M059J (cell line): ENCODE data around the gene FCMR. TPM values are rescaled to one million over a fixed set of nuclear protein-coding genes. Genes with fewer than 3 reads are reported as not detected.

ENCODE experiments used
- DNase-seq: peaks from one replicate; pipeline ENCODE4 v3.0.0-alpha.2; 2012; ENCODE audit warnings: low read depth
- total RNA-seq: library from RNA; depleted of rRNA; stranded (reverse); fragments of >200 nt; shearing (Covaris generic); gene quantifications from 2 replicates; pipeline ENCODE4 v1.2.3, GENCODE V29; 2014

Gene FCMR
- total RNA-seq, 1 experiment from 2014 or later: 0.34 TPM

GRCh38 chr1:206901944-206902343 lies 19.8 kb downstream of the FCMR start:
- DNase-seq: no peak

GRCh38 chr1:206900149-206900548 lies 21.6 kb downstream of the FCMR start:
- no peak for DNase-seq

DNA sequence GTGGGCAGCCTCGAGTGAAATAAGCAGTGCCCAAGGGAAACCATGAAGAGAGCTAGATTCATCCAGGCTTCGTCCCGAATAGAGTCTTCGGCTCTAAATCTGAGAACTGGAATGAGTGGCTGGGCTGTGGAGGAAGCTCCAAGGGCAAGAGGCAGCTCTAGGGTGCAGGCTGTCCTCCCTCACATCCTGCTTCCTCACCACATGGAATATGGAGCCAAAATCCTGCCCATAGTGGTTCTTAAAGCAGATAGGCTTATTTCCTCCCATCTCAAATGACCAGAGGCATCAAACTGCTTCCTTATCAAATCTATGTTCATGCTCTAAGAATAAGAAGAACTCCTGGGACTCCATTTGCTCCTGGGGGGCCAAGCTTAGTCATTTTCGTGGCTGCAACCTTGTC lies 22.0 kb downstream of the FCMR start:
- DNase-seq: peak; percentile 46

GRCh38 chr1:206898915-206899431 lies 22.8 kb downstream of the FCMR start:
- no peak for DNase-seq

GRCh38 chr1:206898089-206898914 lies 23.4 kb downstream of the FCMR start:
- peak; percentile 87 for DNase-seq

- DNase-seq: no peak
Observed at GRCh38 chr1:206897175-206897574, 24.6 kb downstream of the FCMR start, which contains the start of gene IL24. Gene IL24 (plus strand): TSS chr1:206897443. CDS start chr1:206897833, 390 bp downstream.

- DNase-seq: no peak
Observed at GRCh38 chr1:206896261-206896660, 25.5 kb downstream of the FCMR start.

- DNase-seq: peak; percentile 77
Observed at GRCh38 chr1:206895837-206896242, 25.9 kb downstream of the FCMR start.

GRCh38 chr1:206895325-206895724 lies 26.4 kb downstream of the FCMR start:
- no peak for DNase-seq

DNA sequence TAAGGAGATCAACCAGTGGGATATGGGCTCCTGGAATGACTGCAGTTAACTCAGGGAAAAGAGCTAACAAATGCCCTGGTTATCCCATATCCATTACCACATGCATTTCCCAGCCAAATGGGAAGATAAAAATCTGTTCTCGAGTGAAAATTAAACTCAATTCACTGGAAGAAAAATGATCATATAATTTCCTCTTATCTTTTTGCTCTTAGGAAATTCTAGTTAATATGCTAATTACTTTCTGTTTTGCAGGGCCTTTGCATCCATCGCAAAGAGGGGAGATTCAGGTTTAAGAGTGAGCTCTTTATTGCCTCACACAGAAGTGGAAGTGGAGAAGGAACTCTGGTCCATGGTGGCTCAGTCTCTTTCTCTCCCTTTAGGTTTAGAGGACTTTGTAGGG lies 28.4 kb downstream of the FCMR start:
- DNase-seq: no peak

DNA sequence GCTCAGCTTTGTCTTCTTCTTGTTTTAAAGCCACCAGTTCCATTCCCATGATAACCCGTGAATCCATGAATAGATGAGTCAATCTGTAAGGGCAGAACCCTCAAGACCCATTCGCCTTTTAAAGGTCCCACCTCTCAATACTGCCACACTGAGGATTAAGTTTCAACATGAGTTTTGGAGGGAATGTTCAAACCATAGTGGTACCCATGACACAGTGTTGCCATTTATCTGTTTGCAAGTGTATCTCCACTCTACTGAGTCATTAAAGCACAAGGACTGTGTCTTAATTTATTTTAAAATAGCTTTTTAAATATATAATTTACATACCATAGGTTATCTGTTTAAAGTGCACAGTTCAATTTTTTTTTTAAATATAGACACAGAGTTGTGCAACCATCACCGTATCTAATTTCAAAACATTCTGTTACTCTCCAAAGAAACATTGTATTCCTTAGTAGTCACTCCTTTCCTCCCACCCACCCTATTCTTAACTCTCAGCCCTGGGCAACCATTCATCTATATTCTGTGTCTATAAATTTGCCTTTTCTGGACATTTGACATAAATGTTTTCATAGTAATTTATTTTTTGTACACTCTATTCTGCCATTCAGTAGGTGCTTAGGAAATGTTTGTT lies 29.3 kb downstream of the FCMR start:
- peak; percentile 44 for DNase-seq

DNA sequence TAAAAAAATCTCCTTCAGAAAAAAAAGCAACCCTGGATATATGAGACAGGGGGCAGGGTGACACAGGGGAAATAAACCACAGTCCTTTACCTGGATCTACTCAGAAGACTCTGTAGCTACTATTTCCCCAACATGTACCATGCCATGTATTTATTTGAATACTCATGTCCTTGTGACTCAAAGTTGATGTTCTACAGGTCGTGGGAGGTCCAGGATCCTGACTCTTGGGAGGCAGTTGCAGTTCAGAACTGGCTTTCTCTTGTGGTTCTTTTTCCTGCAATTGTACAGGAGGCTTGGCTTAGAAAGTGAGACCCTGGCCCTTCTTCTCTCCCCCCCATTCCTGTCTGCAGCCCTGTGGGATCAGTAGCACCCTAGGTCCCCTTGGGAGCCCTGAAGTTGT lies 30.3 kb downstream of the FCMR start:
- DNase-seq: peak; percentile 61

- peak; percentile 92 for DNase-seq
Observed at GRCh38 chr1:206890125-206891060, 31.3 kb downstream of the FCMR start.

DNA sequence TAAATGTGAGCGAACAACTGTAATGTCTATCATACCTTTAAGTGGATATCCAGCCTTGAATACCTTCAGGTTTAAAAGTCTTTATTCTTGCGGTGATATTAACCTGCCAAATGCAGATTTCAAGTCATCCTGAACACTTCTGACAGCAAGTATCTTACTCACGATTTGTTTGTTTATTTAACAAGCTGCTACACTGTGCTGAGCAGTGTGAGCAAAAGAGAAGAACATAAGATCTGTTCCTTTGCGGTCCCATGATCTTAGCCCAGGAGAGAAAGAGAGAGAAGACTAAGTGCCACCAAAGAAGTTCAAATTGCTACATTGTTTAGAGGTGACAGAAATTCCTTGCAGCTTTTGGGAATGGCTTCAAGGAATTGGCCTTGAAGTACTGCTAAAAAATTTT lies 34.0 kb downstream of the FCMR start:
- DNase-seq: peak; percentile 70

GRCh38 chr1:206886831-206887230 lies 34.9 kb downstream of the FCMR start:
- DNase-seq: no peak

- DNase-seq: no peak
Observed at GRCh38 chr1:206885341-206886060, 36.2 kb downstream of the FCMR start.

DNA sequence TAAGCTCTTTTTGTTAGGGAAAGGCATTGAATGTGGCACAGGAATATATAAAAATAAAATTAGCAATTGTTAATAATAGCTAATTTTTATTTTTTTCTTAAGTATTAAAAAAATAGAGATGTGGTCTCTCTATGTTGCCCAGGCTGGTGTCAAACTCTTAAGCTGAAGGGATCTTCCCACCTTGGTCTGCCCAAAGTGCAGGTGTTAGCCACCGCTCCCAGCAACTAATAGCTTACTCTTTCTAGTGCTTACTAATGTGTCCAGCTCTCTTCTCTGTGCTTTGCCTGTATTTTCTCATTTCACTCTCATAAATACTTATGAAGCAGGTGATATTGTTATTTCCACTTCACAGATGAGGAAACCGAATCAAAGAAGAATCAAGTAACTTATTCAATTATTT lies 37.9 kb downstream of the FCMR start:
- DNase-seq: no peak

GRCh38 chr1:206883160-206883559 lies 38.6 kb downstream of the FCMR start:
- DNase-seq: no peak

DNA sequence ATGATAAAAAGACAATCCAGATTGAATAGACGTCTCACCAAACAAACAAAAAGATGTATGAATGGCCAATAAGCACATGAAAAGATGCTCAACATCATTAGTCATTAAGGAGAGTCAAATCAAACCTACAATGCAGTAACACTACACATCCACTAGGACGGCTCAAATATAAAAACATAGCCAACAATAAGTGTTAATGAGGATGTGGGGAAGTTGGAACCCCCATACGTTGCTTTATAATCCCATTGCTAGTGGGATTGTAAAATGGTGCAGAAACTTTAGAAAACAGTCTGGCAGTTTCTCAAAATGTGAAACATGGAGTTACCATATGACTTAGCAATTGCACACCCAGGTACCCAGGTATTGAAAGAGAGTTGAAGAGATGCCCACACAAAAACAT lies 39.2 kb downstream of the FCMR start:
- no peak for DNase-seq

DNA sequence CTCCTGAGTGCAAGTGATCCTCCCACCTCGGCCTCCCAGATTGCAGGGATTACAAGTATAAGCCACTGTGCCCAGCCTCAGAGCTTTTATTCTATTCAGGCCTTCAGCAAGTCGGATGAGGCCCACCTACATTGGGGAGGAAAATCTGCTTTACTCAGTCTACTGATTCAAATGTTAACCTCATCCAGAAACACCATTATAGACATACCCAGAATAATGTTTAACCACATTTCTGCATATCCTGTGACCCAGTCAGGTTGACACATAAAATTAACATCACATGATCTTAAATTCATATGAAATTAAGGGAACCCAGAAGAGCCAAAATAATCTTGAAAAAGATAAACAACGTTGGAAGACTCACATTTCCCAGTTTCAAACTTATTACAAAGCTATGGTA lies 41.4 kb downstream of the FCMR start:
- DNase-seq: no peak

DNA sequence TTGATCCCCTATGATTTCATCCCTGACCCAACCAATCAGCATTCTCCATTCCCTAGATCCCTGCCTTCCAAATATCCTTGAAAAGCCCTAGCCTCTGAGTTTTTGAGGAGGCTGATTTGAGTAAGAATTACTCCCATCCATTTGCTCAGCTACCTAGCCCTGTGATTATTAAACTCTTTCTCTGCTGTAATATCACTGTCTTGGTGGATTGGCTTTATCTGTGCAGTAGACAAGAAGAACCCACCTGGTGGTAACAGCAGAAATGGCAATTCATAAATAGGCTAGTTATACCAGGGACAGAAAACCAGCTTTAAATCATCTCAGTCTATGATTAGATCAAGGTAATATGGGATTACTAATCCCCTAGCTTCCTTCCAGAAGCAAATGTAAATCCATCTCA lies 43.3 kb downstream of the FCMR start:
- no peak for DNase-seq
